ENCODE results near the gene RPS27L. TPM values are rescaled to one million over a fixed set of nuclear protein-coding genes. Genes with fewer than 3 reads are reported as not detected.

Gene RPS27L
- total and polyA plus RNA-seq, 2 of the 8 experiments (the other 6 are each of a cell fraction or from before 2014, with no cell fraction given) = 115 to 143 TPM

DNA sequence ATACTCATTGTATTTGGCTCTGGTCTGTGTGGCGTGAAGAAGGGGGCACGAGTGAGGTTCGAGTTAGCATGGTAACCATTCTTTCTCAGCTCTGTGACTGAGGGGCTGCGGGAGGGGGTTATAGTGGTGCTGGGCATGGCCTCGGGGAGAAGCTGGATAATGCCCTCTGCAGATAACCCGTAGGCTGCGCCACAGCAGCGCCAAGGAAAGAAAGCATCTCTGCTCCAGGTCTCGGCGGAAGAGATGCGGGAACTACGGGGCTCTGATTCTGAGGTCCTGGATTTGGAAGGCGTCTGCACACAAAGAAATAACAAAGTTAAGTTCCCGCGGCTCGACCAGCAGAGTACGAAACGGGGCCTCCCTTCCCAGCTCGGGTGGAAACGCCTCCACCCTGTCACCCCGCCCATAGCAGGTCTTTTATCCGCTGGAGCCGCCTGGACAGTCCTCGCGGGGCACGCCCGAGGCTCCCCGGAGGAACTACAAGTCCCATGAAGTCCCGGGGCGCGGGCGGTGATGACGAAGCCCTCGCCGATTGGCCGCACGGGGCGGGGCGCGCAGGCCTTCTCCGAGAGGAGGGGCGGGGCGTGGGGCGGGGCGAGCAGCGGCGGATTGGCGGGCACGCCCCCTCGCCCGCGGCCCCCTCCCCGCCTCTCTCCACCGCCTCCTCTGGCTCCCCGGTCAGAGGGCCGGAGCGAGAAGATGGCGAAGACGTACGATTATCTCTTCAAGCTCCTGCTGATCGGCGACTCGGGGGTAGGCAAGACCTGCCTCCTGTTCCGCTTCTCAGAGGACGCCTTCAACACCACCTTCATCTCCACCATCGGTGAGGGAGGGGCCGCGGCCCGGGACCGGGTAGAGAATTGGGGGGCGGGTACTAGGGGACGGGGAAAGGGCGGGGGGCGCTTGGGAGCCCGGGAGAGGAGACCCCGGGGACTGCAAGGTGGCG is 31.9 kb upstream of the RPS27L start, which contains the start of gene RAB8B (continued):
- TF ChIP-seq BRCA1 (IDR thresholded peaks at IDR 0.05; ENCODE audit: low read depth, low read length) = no peak
- TF ChIP-seq RAD21 (IDR thresholded peaks at IDR 0.05 in 1 of 2, conservative IDR thresholded peaks at IDR 0.05 in 1 of 2; ENCODE audit: low read depth in 2 of 2, low read length in 2 of 2) = peak; percentile 20 to 30; a peak in 3 of 4 replicates

Measured in H1 (cell line).